OCI-M2 (cell line): ENCODE data around the gene TAC3.

Experiments used
- DNase-seq: peaks from one replicate; lab custom pipeline; 2025; ENCODE audit not compliant: unreplicated experiment; lab: John Stamatoyannopoulos, UW

Gene TAC3

DNA sequence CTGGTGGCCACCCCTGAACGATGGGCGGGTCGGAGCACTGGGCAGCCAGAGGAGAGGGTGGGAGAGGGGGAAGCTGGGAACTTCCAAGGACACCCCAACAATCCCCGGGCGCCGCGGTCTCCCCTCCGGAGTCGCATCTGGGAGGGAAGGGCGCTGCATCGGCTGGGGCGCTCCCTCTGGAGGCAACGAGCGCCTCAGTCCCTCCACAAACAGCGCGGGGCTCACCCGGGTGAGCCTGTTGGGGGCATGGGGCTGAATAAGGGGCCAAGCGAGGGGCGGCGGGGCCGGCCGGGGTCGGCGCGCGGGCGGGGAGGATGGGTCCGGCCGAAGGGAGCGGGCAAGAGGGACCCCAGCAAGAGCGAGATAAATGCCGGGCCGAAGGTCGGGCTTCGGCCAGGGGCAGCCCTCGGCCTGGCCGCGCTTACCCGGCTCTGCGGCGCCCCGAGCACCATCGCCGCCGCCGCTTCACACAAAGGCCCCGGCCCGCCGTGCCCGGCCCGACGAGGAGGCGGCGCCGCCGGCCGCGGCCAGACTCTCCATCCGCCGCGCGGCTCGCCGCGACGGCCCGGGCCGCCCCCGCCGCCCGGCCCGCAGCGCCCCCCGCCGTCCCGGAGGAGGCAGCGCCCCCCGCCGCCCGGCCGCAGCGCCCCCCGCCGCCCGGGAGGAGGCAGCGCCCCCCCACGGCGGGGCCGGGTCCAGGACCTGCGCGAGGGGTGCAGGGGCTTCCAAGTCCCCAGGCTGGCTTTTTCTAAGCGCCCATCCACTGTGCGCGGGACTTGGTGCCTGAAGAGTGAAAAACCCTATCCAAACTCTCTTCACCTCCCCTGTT lies 10.1 kb downstream of the TAC3 start, which contains the start of gene ZBTB39:
Gene ZBTB39 (minus strand): TSS at position 567 of the 829 bp plus-strand sequence. CDS start 1,629 bp downstream, outside the sequence.
- DNase-seq, result no peak

DNA sequence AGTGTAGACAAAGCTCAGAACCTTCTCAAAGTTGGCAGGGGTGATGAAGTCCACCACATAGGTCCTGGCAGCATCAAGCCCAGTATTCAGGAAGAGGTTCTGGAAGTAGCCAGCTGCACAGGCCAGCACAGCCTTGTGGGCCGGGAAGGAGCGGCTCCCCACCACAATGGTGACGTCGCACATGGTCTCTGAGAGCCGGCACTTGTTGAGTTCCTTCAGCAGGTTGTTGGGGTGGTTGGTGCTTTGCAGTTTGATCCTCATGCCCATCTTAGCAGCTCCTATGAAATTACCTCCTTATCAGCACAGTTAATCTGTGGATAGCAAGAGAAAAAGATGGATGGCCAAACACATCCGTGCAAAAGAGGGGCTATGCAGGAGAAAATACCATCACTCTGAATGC lies 11.7 kb downstream of the TAC3 start:
- DNase-seq, result no peak

DNA sequence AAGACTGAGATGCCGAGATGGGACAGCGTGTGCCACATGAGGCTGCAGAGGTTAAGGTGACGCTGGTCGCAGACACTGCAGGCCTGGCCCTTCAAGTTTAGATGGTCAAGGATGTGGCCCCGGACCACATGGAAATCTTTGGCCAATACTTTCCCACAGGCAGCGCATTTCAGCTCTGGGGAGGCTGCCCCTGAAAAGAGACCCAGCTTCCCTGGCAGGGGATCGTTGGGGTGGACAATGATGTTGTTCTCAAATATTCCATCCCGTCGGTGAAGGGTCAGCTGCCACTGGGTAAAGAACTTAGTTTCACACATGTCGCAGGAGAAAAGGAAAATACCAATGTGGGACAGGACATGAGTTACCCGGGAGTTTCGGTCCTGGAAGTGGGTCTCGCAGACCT lies 12.9 kb downstream of the TAC3 start:
- DNase-seq, result no peak

DNA sequence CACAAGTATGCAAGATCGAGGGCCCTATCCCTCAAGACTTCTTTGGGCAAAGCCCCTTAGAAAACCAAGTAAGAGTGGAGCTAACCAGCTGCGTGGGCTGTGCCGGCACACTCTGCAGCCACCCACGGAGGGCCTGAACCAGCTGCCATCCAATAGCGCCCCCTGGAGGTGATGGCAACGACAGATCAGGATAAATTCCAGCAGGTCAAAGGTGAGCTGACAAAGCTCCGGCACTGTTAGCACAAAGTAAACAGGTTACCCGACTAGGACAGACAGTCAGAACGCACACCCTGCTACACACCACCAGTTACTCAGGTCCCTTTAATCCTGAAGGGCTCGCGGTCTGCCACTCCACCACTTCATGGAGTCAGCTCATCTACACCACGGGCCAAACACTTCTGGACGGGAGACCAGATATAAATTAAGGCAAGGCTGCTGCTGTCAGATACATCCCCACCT lies 14.9 kb downstream of the TAC3 start:
- no peak for DNase-seq

DNA sequence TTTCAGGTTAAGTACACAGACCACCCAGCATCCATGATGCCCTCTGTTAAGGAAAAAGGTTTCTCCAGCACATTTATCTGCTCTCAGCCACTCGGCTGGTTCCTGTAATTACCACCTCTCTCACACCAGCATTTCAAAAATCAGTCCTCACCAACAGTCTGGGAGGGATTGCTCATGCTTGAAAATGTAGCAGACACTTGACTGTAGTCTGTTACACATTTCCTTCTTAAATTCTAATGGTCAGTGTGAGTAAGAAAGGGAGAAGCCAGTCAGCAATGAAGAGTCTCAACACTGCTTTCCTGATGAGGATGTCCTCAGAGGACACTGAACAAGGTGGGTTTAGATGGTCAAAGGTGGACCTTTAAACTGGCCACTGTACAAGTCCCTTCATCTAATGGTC lies 15.9 kb downstream of the TAC3 start:
- DNase-seq, result no peak

DNA sequence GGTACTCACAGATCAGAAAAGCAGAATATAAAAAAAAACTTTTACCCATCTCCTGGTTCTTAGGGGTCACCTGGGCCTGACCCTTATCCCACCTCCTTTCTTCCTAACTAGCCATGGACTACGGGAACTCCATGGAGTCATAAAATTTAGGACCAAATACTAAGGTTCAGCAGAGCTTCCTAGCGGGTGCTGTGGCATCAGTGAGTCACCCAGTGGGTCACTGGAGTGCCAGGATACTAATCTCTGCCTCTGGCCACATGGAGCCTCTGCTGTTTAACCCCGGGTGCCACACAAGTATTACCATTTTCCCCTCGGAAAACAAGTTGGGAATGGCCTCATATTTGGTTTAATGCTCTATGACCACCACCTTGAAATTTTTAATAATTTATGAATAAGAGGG lies 16.9 kb downstream of the TAC3 start:
- DNase-seq, result no peak

DNA sequence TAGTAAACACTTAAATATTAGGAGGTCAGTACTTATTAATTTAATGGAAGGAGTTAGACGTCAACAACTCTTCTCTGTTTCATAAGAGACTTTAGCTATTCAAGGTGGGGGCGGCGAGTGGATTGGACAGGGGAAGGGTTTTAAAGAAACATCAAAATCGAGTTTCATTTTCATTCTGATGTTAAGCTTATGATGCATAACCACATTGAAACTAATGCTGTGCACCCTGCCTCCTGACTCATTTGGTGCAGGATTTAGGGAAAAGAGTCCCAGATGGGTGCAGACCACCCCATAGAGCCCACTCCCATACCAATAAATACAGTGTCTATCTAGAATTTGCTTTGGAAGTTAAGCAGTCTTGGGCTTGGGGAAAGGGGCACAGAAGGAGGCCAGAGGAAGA lies 17.3 kb downstream of the TAC3 start:
- no peak for DNase-seq

DNA sequence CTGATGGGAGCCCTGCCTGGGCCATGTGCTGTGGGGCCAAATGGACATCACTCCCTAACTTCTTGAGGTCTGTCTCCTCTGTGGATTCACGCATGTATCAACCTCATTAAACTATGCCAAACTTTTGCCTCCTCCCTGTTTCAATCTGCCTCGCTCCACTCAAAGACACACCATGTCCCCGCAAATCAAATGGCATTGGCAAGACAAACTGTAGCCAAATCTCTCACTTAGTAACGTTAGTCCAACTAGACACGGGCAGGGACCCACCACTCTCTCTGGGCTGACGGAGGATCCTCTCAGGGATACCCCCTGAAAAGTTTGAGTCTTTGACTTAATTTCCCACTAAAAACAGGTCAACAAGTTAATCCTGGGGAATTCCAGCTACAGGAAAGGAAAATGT lies 18.0 kb downstream of the TAC3 start:
- DNase-seq, result no peak

DNA sequence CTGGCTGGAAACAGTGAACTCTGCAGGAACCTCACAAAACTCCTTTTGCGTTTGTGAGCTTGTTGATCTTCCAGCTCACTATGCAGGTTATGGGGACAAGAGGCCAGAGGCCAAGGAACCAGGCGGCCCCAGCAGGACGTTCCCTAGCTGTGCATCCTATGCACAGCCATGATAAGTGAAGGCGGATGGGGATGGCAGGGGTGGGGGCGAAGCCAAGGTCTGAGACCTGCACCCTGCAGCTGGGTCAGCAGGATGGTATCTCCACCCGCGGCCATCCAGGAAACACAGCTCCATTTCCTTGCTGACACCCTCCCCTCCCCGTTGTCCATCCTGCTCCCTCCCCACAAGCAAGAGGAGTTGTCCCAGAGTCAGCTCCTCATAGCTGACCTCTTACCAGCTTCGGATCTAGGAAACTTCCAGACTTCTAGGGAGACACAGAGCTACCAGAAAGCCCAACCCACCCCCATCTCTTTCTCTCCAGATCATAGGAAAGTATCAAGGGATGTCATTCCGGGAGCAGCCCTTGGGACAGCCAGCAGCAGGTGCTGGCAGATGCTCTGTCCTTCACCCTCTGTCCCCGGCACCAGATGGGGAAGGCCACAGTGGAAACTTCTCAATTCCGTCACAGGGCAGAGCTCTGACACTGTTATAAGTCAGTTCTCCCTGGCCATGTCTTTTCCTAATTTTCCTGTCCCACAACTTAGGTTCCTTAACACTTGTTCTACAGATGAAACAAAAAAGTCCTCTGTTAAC lies 19.4 kb downstream of the TAC3 start:
- DNase-seq, result no peak

DNA sequence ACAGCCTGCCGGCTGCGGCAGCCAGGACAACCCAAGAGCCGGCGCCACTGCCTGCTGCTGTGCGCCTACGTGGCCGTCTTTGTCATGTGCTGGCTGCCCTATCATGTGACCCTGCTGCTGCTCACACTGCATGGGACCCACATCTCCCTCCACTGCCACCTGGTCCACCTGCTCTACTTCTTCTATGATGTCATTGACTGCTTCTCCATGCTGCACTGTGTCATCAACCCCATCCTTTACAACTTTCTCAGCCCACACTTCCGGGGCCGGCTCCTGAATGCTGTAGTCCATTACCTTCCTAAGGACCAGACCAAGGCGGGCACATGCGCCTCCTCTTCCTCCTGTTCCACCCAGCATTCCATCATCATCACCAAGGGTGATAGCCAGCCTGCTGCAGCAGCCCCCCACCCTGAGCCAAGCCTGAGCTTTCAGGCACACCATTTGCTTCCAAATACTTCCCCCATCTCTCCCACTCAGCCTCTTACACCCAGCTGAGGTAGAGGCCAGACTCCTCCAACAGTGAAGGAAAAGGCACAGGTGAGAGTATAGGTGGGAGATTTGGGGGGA lies 20.3 kb downstream of the TAC3 start:
- no peak for DNase-seq

DNA sequence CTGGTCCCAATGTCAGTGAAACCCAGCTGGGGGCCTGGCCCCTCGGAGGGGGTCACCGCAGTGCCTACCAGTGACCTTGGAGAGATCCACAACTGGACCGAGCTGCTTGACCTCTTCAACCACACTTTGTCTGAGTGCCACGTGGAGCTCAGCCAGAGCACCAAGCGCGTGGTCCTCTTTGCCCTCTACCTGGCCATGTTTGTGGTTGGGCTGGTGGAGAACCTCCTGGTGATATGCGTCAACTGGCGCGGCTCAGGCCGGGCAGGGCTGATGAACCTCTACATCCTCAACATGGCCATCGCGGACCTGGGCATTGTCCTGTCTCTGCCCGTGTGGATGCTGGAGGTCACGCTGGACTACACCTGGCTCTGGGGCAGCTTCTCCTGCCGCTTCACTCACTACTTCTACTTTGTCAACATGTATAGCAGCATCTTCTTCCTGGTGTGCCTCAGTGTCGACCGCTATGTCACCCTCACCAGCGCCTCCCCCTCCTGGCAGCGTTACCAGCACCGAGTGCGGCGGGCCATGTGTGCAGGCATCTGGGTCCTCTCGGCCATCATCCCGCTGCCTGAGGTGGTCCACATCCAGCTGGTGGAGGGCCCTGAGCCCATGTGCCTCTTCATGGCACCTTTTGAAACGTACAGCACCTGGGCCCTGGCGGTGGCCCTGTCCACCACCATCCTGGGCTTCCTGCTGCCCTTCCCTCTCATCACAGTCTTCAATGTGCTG lies 21.0 kb downstream of the TAC3 start:
- DNase-seq, result no peak

DNA sequence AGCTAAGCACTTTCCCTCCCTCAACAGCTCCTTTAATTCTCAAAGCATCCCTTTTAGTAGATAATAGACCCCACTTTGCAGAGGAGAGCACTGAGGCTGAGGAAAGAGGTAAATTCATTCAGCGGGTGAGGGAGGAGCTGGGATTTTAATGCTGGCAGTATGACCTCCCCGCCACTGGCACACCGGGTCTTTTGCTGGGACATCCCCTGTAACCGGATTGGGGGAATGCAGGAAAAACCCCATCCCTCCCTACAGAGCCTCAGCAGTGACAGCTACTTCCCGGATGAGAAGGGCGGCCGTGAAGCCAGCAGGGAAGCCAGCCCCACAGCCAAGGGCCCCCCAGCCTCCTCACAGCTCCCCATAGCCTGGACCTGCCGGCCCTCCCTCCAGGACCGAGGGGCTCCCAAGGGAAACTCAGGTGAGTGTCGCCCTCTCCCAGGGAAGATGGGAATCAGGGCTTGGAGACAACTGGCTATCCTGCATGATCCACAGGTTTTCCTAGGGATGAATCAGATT lies 22.0 kb downstream of the TAC3 start:
- no peak for DNase-seq

DNA sequence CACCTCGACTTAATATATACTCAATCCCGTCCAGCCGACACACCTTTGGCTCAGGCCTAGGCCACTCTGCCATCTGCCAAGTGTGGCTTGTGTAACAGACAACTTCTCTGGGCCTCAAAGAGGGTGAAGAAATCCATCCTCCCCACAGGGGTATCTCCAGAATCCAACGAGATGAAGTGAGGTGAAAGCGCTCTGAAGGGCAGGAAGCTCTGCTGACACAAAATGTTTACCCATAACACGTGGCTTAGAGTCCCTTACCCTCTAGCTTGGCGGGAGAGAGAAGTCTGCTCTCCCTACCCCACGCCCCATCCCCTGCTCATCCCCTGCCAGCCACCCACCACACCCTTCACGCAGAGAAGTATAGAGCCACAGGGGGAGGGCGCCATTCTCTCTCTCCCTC lies 23.0 kb downstream of the TAC3 start:
- no peak for DNase-seq

DNA sequence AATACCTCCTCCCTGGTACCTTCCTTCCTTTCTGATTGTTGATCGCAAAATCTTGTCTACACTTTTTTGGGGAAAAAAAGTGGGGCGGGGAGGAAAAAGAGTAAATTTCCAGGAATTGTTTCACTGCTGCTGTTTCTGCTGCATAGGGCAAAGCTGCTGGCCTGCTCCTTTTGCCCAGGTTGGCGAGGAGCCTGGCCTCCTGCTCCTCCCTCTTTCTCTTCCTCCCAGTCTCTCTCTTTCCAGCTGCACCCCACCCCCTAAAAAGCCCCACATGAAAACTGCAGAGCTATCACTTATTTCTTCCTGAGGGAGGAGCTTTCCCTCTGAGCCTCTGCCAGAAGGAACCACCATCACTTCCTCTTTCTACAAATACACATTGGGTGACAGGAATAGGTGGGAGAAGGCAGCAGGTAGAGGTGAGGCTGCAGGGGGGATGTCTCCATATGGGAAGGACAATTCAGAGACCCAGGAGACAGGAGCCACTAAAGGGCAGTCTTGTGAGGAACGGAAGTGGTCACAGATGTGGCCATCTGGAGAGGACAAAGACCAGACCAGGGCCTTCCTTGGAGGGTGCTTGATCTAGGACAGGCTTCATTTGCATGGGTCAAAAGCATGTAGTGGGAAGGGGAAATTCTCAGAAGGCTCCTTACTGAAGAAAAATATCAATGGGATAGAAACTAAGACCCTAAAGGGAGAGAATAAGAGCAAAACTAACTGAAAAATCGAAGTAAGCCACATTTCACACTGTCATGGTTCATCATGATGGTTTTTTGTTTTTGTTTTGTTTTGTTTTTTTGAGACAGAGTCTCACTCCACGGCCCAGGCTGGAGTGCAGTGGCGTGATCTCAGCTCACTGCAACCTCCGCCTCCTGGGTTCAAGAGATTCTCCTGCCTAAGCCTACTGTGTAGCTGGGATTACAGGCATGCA lies 24.7 kb downstream of the TAC3 start:
- no peak for DNase-seq

DNA sequence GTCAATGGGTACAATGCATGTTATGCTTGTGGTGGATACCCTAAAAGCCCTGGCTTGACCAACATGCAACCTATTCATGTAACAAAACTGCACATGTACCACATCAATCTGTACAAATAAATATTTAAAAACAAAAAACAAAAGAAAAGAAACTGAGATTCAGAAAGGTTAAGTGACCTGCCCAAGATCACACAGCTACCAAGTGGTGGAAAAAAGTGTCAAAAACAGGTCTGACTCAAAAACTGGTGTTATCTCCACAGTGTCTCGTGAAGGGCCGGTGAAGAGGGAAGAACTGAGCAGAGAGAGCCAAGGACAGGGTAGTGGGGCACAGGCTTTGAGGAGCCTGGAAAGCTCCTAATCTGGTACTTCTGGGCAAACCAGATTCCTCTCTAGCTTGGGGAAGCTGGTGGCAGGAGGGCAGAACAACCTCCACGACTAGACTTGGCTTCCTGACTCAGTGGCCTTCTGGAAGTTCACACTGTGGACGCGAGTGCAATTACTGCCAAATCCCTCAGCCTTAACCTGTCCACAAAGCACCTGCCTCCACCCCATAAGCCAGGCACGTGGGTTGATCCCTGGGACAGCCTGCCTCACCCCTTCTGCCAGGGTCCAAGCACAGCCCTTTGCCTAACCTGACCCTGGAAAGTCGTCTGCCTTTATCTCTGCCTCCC lies 25.5 kb downstream of the TAC3 start:
- no peak for DNase-seq

DNA sequence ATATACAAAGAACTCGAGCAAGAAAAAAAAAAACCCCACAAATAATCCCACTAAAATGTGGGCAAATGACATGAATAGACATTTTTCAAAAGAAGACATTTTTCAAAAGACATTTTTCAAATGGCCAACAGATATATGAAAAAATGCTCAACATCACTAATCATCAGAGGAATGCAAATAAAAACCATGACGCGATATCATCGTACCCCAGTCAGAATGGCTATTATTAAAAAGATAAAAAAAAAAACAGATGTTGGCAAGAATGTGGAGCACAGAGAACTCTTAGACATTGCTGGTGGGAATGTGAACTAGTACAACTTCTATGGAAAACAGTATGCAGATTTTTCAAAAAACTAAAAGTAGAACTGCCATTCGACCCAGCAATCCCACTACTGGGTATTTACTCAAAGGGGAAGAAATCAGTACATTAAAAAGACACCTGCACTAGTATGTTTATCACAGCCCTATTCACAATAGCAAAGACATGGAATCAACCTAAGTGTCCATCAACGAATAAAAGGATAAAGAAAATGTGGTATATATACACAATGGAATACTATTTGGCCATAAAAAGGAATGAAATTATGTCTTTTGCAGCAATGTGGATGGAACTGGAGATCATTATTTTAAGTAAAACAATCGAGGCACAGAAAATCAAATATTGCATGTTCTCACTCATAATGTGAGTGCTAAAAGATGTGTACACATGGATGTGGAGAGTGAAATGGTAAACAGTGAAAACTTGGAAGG lies 26.3 kb downstream of the TAC3 start:
- no peak for DNase-seq

DNA sequence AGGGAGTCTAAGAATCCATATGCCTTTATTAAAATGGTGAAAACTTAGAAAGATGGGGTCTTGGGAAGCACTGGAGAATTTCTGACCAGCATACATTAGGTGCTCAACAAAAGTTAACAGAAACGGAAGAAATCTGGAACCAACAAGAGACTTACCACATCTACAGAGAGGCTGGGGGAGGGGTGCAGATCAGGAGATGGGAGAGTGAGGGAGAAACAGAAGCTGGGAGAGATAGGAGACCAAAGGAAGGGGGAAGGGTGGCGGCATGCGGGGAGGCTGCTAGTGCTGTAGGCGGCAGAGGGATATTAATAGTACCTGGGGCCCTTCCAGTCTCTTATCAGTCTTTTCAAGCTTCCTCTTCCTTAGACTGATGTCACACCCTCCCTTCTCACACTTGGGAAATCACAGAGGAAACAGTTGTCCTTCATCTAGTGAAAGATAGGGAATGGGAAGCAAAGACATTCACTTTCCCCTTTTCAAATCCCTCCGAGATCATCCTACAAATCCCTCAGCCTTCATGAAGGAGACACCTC lies 28.1 kb downstream of the TAC3 start:
- peak; percentile 36 for DNase-seq

DNA sequence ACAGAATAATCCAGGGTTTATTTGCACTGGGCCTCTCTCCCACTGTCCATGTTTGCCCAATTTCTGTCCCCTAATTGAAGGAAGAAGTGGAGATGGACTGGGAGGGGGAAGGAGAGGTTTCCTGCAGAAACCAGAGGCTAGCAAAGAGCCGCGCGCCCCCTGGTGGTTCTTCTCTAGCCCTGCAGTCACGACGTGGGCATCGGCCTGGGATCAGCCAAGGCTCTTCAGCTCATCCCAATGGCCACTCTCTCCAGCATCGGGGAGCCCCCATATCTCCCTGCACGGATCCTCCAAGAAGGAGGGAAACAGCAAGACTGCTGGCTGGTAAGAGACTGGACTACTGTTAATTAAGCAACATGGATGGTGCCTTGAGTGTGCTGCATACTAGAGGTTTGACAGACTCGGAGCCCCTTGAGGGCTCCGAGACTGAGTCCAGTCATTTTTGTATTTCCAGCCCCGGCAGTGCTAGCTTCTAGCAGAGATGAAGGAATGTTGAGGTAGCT lies 28.7 kb downstream of the TAC3 start:
- peak; percentile 52 for DNase-seq
